ENCODE measurements around the gene KCNQ1. TPM values are rescaled to one million over a fixed set of nuclear protein-coding genes. Genes with fewer than 3 reads are reported as not detected.

KCNQ1 gene
- total RNA-seq, 3 donors from 2014 or later, result 3.6 to 6.2 (median 5.1) TPM

- no peak for TF ChIP-seq CTCF (IDR thresholded peaks at IDR 0.05)
- no peak for TF ChIP-seq POLR2A (IDR thresholded peaks at IDR 0.05)
- no peak for TF ChIP-seq POLR2AphosphoS5 (IDR thresholded peaks at IDR 0.05)
- Histone ChIP-seq H3K4me3 (no peak overlapping the region), H3K4me1 (no peaks in the 10 kb centered on the region), H3K36me3 (no peaks in the 10 kb centered on the region), H3K27me3 (no peaks in the 10 kb centered on the region), H3K9me3 (no peaks in the 10 kb centered on the region), H3K27ac (no peak overlapping the region)
- peak in 1 of 2 donors; percentile 3 for DNase-seq (ENCODE audit: low spot score in 2 of 2)
- intact Hi-C loops (cut with DNase I; ENCODE audit: low total_unique reads), result no loop called here
Observed at GRCh38 chr11:2513441-2513840, 68.6 kb downstream of the KCNQ1 start.

DNA sequence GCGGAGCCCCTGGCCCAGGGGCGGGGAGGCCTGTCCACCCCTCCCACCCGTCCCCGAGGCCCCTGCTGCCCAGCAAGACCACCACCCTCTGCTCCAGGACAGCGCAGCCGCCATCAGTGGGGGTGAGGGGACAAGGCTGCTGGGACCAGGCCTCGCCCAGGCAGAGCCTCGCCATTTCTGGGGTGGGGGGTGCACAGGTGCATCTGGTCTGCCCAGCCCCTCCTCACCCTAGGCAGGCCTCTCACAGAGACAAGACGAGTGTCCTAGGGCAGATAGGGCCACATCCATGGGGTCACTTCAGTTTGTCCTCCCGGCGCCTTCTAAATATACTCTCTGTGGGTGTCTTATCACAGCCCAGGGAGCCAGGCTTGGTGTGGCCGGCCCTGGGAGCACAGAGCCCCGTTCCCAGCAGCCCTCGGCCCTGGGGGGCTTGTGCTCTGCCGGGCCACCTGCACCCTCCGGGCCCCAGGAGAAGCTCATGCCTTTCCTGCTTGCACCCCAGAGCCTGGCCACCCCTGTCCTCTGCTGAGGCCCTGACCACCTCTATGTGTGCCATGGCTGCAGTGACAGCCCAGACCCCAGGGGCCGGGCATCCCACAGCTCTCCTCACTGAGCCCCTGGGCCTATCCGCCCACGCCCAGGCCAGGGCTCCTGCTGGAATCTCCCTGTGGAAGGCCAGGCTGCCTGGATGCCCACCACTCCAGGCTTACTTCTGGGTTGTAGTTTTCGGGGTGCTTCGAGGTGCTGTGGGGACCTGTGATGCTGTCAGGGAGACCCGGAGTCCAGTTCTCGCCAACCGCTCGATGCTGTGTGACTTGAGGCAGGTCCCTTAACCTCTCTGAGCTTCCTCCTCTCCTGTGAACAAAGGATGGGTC lies 70.8 kb downstream of the KCNQ1 start:
- H3K36me3 ChIP-seq, result no peaks in the 10 kb centered on the region
- intact Hi-C loops (cut with DNase I; ENCODE audit: low total_unique reads), result no loop called here
- DNase-seq (ENCODE audit: low spot score in 2 of 2), result peak; percentile 10 to 34
- no peaks in the 10 kb centered on the region for H3K27me3 ChIP-seq
- no peaks in the 10 kb centered on the region for H3K9me3 ChIP-seq
- no peaks in the 10 kb centered on the region for H3K4me1 ChIP-seq
- TF ChIP-seq POLR2AphosphoS5 (IDR thresholded peaks at IDR 0.05), result no peak
- H3K4me3 ChIP-seq, result no peak overlapping the region
- no peak overlapping the region for H3K27ac ChIP-seq

DNA sequence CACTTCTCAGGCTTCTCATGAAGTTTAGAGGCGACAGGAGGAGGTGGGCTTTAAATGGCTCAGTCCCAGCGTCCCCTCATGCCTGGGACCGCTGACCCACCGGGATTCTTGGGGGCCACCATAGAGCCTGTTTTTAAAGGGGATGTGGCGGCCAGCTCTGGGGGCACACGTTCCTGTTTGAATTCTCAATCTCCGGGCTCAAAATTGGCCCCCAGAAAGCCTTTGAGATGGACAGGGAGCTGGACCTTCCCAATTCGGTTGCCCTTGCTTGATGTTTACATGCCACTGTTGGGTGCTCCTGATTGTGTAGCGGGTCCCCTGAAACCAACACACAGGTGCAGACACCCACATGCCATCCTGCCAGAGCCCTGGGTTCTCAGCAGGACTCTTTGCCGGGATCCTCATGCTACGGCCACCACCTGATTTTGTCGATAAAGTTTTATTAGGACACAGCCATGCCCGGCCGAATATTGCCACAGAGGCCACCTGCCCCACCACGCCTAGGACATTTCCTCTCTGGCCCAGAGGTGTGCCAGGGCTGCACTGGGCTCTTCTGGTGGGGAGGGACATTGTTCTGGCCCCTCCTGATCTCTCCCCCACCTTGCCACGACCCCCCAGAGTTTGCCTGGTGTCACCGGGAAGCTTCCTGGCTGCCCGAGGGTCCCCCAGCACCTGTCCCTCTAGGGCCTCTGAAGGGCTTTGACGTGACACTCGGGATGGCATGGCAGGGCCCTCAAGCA lies 71.6 kb downstream of the KCNQ1 start:
- Histone ChIP-seq H3K36me3 (no peaks in the 10 kb centered on the region), H3K27me3 (no peaks in the 10 kb centered on the region), H3K27ac (no peak overlapping the region), H3K9me3 (no peaks in the 10 kb centered on the region), H3K4me3 (no peak overlapping the region), H3K4me1 (no peaks in the 10 kb centered on the region)
- DNase-seq (ENCODE audit: low spot score in 2 of 2), result peak; percentile 4 to 34
- no peak for TF ChIP-seq POLR2A (IDR thresholded peaks at IDR 0.05)
- no peak for TF ChIP-seq CTCF (IDR thresholded peaks at IDR 0.05)
- TF ChIP-seq POLR2AphosphoS5 (IDR thresholded peaks at IDR 0.05), result no peak
- intact Hi-C loops (cut with DNase I; ENCODE audit: low total_unique reads), result no loop called here

- H3K36me3 ChIP-seq, result no peaks in the 10 kb centered on the region
- no peaks in the 10 kb centered on the region for H3K9me3 ChIP-seq
- TF ChIP-seq POLR2A (IDR thresholded peaks at IDR 0.05) (no peak), CTCF (IDR thresholded peaks at IDR 0.05) (no peak), POLR2AphosphoS5 (IDR thresholded peaks at IDR 0.05) (no peak)
- no peaks in the 10 kb centered on the region for H3K27me3 ChIP-seq
- no peaks in the 10 kb centered on the region for H3K4me1 ChIP-seq
- intact Hi-C loops (cut with DNase I; ENCODE audit: low total_unique reads), result no loop called here
- H3K27ac ChIP-seq, result no peak overlapping the region
- no peak overlapping the region for H3K4me3 ChIP-seq
- peak; percentile 4 to 40 for DNase-seq (ENCODE audit: low spot score in 2 of 2)
Observed at GRCh38 chr11:2517016-2517385, 72.2 kb downstream of the KCNQ1 start.

GRCh38 chr11:2517386-2518064 lies 72.7 kb downstream of the KCNQ1 start:
- Histone ChIP-seq H3K4me1 (no peaks in the 10 kb centered on the region), H3K9me3 (no peaks in the 10 kb centered on the region), H3K27ac (no peak overlapping the region), H3K27me3 (no peaks in the 10 kb centered on the region), H3K36me3 (no peaks in the 10 kb centered on the region), H3K4me3 (no peak overlapping the region)
- peak in 1 of 2 donors; percentile 8 for DNase-seq (ENCODE audit: low spot score in 2 of 2)
- TF ChIP-seq POLR2AphosphoS5 (IDR thresholded peaks at IDR 0.05) (no peak), POLR2A (IDR thresholded peaks at IDR 0.05) (no peak), CTCF (IDR thresholded peaks at IDR 0.05) (no peak)
- intact Hi-C loops (cut with DNase I; ENCODE audit: low total_unique reads), result no loop called here
